Measurements from ENCODE around the gene ZDHHC19.

DNA sequence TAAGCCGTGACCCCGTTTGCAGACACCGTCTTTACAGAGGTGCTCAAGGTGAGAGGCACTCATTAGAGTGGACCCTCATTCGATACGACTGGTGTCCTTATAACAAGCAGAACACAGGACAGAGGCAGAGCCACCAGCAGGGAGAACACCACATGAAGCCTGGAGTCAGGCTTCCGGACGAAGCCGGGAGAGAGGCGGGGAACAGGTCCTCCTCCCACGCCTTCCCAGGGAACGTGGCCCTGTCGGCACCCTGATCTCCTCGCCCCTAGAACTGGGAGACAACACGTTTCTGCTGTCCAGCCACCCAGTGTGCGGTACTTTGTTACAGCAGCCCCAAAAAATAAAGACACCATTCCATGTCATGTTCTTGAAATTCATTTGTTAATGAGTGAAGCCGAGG is 33.6 kb downstream of the ZDHHC19 start:
- TF ChIP-seq CTCF (tag by site-specific recombination; IDR thresholded peaks at IDR 0.05) = no peak
- TF ChIP-seq BCL11A (tag by site-specific recombination; IDR thresholded peaks at IDR 0.05; ENCODE audit: low read depth) = no peak
- no peak for TF ChIP-seq ZNF184 (tag by site-specific recombination; IDR thresholded peaks at IDR 0.05)
- TF ChIP-seq MEIS1 (CRISPR knock-in tag; IDR thresholded peaks at IDR 0.05; ENCODE audit: borderline replicate concordance) = no peak
- TF ChIP-seq ZNF629 (tag by site-specific recombination; IDR thresholded peaks at IDR 0.05) = no peak
- TF ChIP-seq ZNF791 (tag by site-specific recombination; IDR thresholded peaks at IDR 0.05) = no peak
- TF ChIP-seq, protein P1, sequence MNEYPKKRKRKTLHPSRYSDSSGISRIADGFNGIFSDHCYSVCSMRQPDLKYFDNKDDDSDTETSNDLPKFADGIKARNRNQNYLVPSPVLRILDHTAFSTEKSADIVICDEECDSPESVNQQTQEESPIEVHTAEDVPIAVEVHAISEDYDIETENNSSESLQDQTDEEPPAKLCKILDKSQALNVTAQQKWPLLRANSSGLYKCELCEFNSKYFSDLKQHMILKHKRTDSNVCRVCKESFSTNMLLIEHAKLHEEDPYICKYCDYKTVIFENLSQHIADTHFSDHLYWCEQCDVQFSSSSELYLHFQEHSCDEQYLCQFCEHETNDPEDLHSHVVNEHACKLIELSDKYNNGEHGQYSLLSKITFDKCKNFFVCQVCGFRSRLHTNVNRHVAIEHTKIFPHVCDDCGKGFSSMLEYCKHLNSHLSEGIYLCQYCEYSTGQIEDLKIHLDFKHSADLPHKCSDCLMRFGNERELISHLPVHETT (tag by site-specific recombination; IDR thresholded peaks at IDR 0.05) = no peak
- TF ChIP-seq, protein P2, sequence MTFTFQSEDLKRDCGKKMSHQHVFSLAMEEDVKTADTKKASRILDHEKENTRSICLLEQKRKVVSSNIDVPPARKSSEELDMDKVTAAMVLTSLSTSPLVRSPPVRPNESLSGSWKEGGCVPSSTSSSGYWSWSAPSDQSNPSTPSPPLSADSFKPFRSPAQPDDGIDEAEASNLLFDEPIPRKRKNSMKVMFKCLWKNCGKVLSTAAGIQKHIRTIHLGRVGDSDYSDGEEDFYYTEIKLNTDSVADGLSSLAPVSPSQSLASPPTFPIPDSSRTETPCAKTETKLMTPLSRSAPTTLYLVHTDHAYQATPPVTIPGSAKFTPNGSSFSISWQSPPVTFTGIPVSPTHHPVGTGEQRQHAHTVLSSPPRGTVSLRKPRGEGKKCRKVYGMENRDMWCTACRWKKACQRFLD (tag by site-specific recombination; IDR thresholded peaks at IDR 0.05) = no peak
- TF ChIP-seq PRDM10 (tag by site-specific recombination; IDR thresholded peaks at IDR 0.05) = no peak

Measured in HEK293 (cell line).